Activated CD4-positive, alpha-beta memory T cell treated with anti-CD3 and anti-CD28 coated beads for 36 hours (primary cell): ENCODE data around the gene LAMA5. TPM values are rescaled to one million over a fixed set of nuclear protein-coding genes. Genes with fewer than 3 reads are reported as not detected.

Experiments used
- CTCF ChIA-PET: fragments of 350-600 bp; sonication (Branson Sonifier 250); formaldehyde crosslinking; loops from one replicate; lab custom pipeline; 2021; ENCODE audit warnings: antibody characterized with exemption, inconsistent platforms; lab: Charles Lee
- POLR2A ChIA-PET: fragments of 350-600 bp; sonication (Branson Sonifier 250); formaldehyde crosslinking; loops from one replicate; lab custom pipeline; 2021; ENCODE audit warnings: antibody characterized with exemption; lab: Charles Lee
- DNase-seq: peaks from one replicate; pipeline ENCODE4 v3.0.0-alpha.2; 2020
- H3K27ac Mint-ChIP-seq: one replicate; pipeline ENCODE4 v1.8.0; 2021; ENCODE audit warnings: mixed read lengths
- H3K27me3 Mint-ChIP-seq: one replicate; pipeline ENCODE4 v1.8.0; 2021; ENCODE audit warnings: mixed read lengths
- H3K36me3 Mint-ChIP-seq: one replicate; pipeline ENCODE4 v1.8.0; 2021; ENCODE audit warnings: mixed read lengths
- H3K4me1 Mint-ChIP-seq: one replicate; pipeline ENCODE4 v1.8.0; 2021; ENCODE audit warnings: low read depth, mixed read lengths
- H3K4me3 Mint-ChIP-seq: one replicate; pipeline ENCODE4 v1.8.0; 2021; ENCODE audit warnings: mild to moderate bottlenecking, mixed read lengths
- H3K9me3 Mint-ChIP-seq: one replicate; pipeline ENCODE4 v1.8.0; 2021; ENCODE audit warnings: mixed read lengths
- intact Hi-C: fragments of 100-400 bp; cut with micrococcal nuclease; formaldehyde crosslinking; loops from one replicate; pipeline ENCODE4 v1.15.1; 2023
- total RNA-seq, 2 experiments: library from RNA; stranded (reverse); gene quantifications; one replicate each; pipeline ENCODE4 v1.2.3, GENCODE V29; 2021

LAMA5 gene
- total RNA-seq, 2 experiments from 2014 or later, result 0.78 to 1.1 TPM

- POLR2A ChIA-PET, result no interaction called here
- H3K4me3 Mint-ChIP-seq, result no peak overlapping the region
- CTCF ChIA-PET, result interaction anchor here (1.8 kb wide), 1 partner anchor 9 kb away, joined by 7 read pairs; no protein-coding TSS in a partner anchor
Measured at GRCh38 chr20:62392077-62392418, 24.9 kb upstream of the LAMA5 start.

DNA sequence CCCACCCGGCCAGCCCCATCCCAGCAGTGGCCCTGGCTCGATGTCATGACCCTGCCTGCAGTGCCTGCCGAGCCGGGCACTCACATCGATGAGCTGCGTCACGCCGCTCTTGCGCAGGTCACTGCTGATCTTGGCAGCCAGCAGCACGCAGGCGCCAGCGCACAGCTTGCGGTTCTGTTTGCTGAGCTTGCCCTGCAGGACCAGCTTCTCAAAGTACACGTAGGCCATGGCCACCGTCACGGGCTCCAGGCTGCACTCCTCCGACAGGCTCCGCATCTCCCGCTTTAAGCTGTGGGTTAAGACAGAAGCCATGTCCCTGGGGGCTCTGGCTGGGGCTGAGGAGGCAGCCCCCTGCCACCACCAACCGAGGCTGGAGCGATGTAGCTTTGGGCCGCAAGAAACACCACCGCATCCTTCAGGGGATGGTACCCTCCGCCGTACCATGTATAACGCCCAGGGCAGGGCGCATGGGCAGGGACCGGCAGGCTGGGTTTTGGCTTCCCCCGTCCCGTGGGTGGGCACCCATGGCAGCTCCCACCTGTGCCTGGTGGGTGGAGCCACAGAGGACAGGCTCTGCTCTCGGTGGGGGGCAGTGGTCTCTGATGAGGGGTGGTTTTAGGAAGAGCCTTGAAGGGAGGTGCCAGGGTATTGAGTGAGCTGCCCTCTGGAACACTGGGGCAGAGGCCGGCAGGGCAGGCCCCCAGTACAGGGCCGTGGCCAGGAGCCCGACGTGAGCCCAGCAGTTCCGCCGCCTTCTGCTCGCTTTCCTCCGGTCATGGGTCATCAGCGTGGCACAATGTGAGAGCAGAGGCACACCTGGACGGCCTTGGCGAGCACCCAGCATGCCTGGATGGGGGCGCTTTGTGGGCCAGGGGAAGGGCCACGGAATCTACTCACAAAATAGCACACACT, 24.3 kb upstream of the LAMA5 start:
- POLR2A ChIA-PET, result interaction anchor here (0.9 to 1.6 kb wide), 3 partner anchors 14 to 265 kb away, joined by 3 to 4 read pairs (median 3); partner anchors contain the start of gene SLCO4A1
- CTCF ChIA-PET, result interaction anchor here (1.8 kb wide), 1 partner anchor 9 kb away, joined by 7 read pairs; no protein-coding TSS in a partner anchor
- intact Hi-C loops, result no loop called here
- Mint-ChIP-seq H3K27ac (no peak overlapping the region), H3K27me3 (no peaks in the 10 kb centered on the region), H3K4me3 (no peak overlapping the region), H3K9me3 (no peaks in the 10 kb centered on the region), H3K4me1 (peaks cover 18% of the 10 kb centered on the region), H3K36me3 (peaks cover 41% of the 10 kb centered on the region)
- no peak for DNase-seq

More at GRCh38 chr20:62392077-62392418, 24.9 kb upstream of the LAMA5 start:
- no peaks in the 10 kb centered on the region for H3K27me3 Mint-ChIP-seq
- no peak overlapping the region for H3K27ac Mint-ChIP-seq
- H3K4me1 Mint-ChIP-seq, result peaks cover 18% of the 10 kb centered on the region
- no peaks in the 10 kb centered on the region for H3K9me3 Mint-ChIP-seq
- intact Hi-C loops, result no loop called here
- DNase-seq, result no peak
- H3K36me3 Mint-ChIP-seq, result peaks cover 38% of the 10 kb centered on the region

- intact Hi-C loops, result no loop called here
- Mint-ChIP-seq H3K36me3 (peaks cover 41% of the 10 kb centered on the region), H3K4me1 (peaks cover 21% of the 10 kb centered on the region), H3K27me3 (no peaks in the 10 kb centered on the region), H3K4me3 (no peak overlapping the region), H3K9me3 (no peaks in the 10 kb centered on the region), H3K27ac (peak overlapping the region; percentile 45)
- CTCF ChIA-PET, result interaction anchor here (1.8 kb wide), 1 partner anchor 8 kb away, joined by 7 read pairs; no protein-coding TSS in a partner anchor
- DNase-seq, result no peak
- POLR2A ChIA-PET, result interaction anchor here (0.9 to 1.6 kb wide), 3 partner anchors 15 to 264 kb away, joined by 3 to 4 read pairs (median 3); partner anchors contain the start of gene SLCO4A1
Measured at GRCh38 chr20:62390317-62391164, 23.4 kb upstream of the LAMA5 start.

DNA sequence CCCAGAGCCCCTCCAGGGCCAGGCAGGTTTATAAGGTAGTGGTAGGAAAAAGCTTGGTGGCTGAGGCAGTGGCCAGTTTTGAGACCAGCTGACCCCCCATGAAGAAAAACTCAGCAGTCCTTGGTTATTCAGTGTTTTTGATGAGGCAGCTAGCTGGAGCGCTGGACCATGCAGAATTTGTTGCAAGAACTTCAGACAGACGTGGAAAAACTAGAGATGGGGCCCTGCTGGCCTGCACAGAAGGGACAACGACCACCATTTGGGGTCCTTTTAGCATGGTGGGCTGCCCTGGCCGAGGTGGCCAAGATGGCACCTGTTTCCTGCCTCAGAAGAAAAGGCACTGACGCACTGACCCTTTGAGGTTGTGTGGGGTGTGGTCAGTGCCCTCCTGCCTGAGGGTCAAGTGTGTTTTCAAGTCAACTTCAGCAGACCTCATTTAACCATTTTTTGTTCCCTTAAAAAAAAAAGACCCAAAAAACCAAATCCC, 22.5 kb upstream of the LAMA5 start:
- DNase-seq, result no peak
- Mint-ChIP-seq H3K27me3 (no peaks in the 10 kb centered on the region), H3K4me1 (peaks cover 29% of the 10 kb centered on the region), H3K27ac (no peak overlapping the region), H3K36me3 (peaks cover 41% of the 10 kb centered on the region), H3K4me3 (no peak overlapping the region), H3K9me3 (no peaks in the 10 kb centered on the region)
- ChIA-PET CTCF (interaction anchor here (0.6 kb wide), 1 partner anchor 21 kb away, joined by 3 read pairs; no protein-coding TSS in a partner anchor), POLR2A (no interaction called here)
- intact Hi-C loops, result loop anchor here (5.0 kb wide), 2 partner anchors 152 to 247 kb away; partner anchors contain the start of genes OSBPL2, PSMA7 and SS18L1

- ChIA-PET CTCF (interaction anchor here (1.1 kb wide), 1 partner anchor 228 kb away, joined by 3 read pairs; no protein-coding TSS in a partner anchor), POLR2A (no interaction called here)
- H3K4me1 Mint-ChIP-seq, result peaks cover 31% of the 10 kb centered on the region
- DNase-seq, result no peak
- intact Hi-C loops, result loop anchor here (5.0 kb wide), 2 partner anchors 152 to 247 kb away; partner anchors contain the start of genes OSBPL2, PSMA7 and SS18L1
- peak overlapping the region; percentile 90 for H3K4me3 Mint-ChIP-seq
- no peaks in the 10 kb centered on the region for H3K27me3 Mint-ChIP-seq
- H3K27ac Mint-ChIP-seq, result peak overlapping the region; percentile 87
- H3K36me3 Mint-ChIP-seq, result peaks cover 39% of the 10 kb centered on the region
- H3K9me3 Mint-ChIP-seq, result no peaks in the 10 kb centered on the region
Measured at GRCh38 chr20:62388839-62389600, 21.9 kb upstream of the LAMA5 start.

DNA sequence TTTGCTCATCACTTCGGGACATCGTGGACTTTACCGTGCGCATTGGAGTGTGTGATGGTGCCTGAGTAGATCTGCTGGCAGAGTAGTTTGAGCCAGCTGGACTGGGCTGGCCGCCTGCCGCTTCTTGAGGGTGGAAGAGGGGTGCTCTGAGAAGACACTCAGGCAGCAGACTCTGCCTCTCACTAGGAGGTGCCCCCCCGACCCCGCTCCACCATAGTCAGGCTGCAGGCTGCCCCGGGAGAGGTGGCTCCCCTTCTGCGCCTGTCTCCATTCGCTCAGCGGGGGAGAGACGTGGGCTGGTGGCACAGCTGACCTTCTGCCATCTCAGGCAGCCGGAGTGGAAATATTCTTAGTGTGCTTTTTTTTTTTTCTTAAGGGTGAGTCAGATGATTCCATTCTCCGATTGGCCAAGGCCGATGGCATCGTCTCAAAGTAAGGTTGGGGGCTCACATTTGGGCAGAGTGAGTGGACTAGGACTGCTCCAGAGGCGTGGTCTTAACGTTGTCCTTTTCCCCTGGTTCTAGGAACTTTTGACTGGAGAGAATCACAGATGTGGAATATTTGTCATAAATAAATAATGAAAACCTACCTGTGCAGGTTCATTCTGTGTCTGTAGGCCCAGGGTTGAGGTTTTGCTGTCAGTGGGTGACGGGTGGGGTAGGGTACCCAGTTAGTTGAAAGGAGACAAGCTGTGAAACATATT, 21.0 kb upstream of the LAMA5 start:
- Mint-ChIP-seq H3K27ac (peak overlapping the region; percentile 87), H3K9me3 (no peaks in the 10 kb centered on the region), H3K36me3 (peaks cover 42% of the 10 kb centered on the region), H3K27me3 (no peaks in the 10 kb centered on the region), H3K4me1 (peaks cover 34% of the 10 kb centered on the region), H3K4me3 (peak overlapping the region; percentile 90)
- peak; percentile 37 for DNase-seq
- POLR2A ChIA-PET, result no interaction called here
- intact Hi-C loops, result loop anchor here (1.0 to 5.0 kb wide), 3 partner anchors 19 to 246 kb away; partner anchors contain the start of genes CABLES2, OSBPL2, PSMA7 and SS18L1
- CTCF ChIA-PET, result interaction anchor here (1.1 to 1.6 kb wide), 2 partner anchors 229 kb away, joined by 3 to 7 read pairs; no protein-coding TSS in a partner anchor

DNA sequence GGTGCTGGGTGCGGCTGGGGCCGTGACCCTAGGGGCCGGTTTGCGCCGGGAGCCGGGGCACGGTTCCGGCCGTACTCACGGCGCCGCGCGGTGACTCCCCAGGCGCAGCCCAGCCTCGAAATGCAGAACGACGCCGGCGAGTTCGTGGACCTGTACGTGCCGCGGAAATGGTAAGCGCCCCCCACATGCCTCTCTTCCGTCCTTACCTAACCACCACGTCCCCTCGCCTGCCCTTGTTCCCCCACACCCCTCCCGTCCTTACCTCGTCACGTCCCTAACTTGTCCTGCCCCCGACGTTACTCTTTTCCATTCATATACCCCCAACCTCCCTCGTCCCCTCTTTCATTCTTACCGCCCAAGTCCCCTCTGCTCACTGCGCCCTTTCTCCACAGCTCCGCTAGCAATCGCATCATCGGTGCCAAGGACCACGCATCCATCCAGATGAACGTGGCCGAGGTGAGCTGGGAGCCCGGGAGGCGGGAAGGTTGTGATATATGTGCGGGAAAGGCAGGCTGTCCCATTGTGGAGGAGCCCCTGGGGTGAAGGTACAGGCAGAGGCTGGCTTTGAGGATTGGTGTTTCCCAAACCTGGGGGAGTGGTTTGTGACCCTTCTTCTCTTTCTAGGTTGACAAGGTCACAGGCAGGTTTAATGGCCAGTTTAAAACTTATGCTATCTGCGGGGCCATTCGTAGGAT, 20.3 kb upstream of the LAMA5 start:
- no peak for DNase-seq
- intact Hi-C loops, result loop anchor here (1.0 to 5.0 kb wide), 3 partner anchors 20 to 245 kb away; partner anchors contain the start of genes CABLES2, OSBPL2, PSMA7 and SS18L1
- ChIA-PET CTCF (interaction anchor here (1.4 to 1.6 kb wide), 2 partner anchors 85 to 229 kb away, joined by 5 to 7 read pairs; partner anchors contain the start of gene ADRM1), POLR2A (interaction anchor here (0.7 to 1.3 kb wide), 2 partner anchors 84 to 86 kb away, joined by 3 to 12 read pairs; partner anchors contain the start of gene ADRM1)
- no peaks in the 10 kb centered on the region for H3K27me3 Mint-ChIP-seq
- peaks cover 40% of the 10 kb centered on the region for H3K4me1 Mint-ChIP-seq
- peak overlapping the region; percentile 90 for H3K4me3 Mint-ChIP-seq
- H3K9me3 Mint-ChIP-seq, result no peaks in the 10 kb centered on the region
- peaks cover 47% of the 10 kb centered on the region for H3K36me3 Mint-ChIP-seq
- H3K27ac Mint-ChIP-seq, result peak overlapping the region; percentile 87

- CTCF ChIA-PET, result interaction anchor here (1.4 to 1.6 kb wide), 2 partner anchors 84 to 230 kb away, joined by 5 to 7 read pairs; partner anchors contain the start of gene ADRM1
- POLR2A ChIA-PET, result interaction anchor here (0.7 to 1.3 kb wide), 2 partner anchors 84 to 86 kb away, joined by 3 to 12 read pairs; partner anchors contain the start of gene ADRM1
Measured at GRCh38 chr20:62386383-62387218, 19.5 kb upstream of the LAMA5 start, which contains the start of gene RPS21. Gene RPS21 (plus strand): TSS chr20:62387103. CDS start chr20:62387339, 236 bp downstream.

More at GRCh38 chr20:62386383-62387218, 19.5 kb upstream of the LAMA5 start, which contains the start of gene RPS21:
- Mint-ChIP-seq H3K27ac (peak within 1 kb of the TSS; percentile 87), H3K4me1 (peaks cover 42% of the 10 kb centered on the region), H3K9me3 (peaks cover 2% of the 10 kb centered on the region), H3K4me3 (peak within 1 kb of the TSS; percentile 90), H3K36me3 (peaks cover 53% of the 10 kb centered on the region), H3K27me3 (no peaks in the 10 kb centered on the region)
- intact Hi-C loops, result loop anchor here (1.0 to 5.0 kb wide), 4 partner anchors 21 to 244 kb away; partner anchors contain the start of genes ADRM1, CABLES2, OSBPL2 and PSMA7
- peak; percentile 95 for DNase-seq
